Measurements from ENCODE around the gene CELF4.

The CELF4 gene

GRCh38 chr18:37315935-37316334, 249.7 kb downstream of the CELF4 start:
- H3K27ac ChIP-seq: no peak overlapping the region
- no peak for TF ChIP-seq CTCF (IDR thresholded peaks at IDR 0.05)
- DNase-seq (ENCODE audit: low spot score): no peak
- no peak overlapping the region for H3K4me3 ChIP-seq

DNA sequence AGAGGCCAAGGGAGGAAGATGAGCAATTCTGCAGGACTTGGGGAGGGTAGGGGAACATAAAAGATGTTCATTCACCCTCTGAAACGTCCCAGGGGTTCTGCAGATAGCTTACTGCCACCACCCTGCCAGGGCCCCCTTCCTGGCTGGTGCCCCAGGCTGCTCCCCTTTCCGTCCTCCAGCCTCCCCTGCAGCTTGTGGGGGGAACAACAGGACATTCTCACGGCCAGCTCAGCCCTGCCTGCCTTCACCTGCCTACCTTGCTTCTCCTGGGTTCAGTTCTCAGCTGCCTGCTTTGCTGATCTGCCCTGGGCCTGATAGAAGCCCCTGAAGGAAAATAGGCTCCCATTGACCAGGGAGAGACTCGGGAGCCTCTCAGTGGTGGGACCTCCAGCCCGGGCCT, 251.1 kb downstream of the CELF4 start:
- TF ChIP-seq CTCF (IDR thresholded peaks at IDR 0.05): no peak
- Histone ChIP-seq H3K27ac (no peak overlapping the region), H3K4me3 (no peak overlapping the region)
- no peak for DNase-seq (ENCODE audit: low spot score)

DNA sequence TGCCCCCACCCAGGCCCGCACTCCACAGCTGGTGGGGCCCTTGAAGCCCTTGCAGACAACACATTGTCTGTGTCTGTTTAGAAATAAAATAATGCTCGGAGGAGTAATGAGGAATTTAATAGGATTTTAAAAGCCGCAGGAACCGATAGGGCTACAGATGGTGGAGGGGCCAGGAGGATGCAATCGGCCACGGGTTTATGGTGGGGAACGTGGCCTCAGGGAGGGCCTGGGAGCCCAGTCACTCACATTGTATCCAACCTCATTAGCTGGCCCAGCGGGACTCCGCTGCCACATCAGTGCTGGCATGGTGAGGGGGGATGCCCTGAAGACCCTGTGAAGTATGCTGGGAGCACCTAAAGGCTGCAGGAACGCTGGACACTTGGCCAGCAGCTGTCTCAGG, 252.0 kb downstream of the CELF4 start:
- no peak for DNase-seq (ENCODE audit: low spot score)
- TF ChIP-seq CTCF (IDR thresholded peaks at IDR 0.05): no peak
- H3K4me3 ChIP-seq: no peak overlapping the region
- no peak overlapping the region for H3K27ac ChIP-seq

DNA sequence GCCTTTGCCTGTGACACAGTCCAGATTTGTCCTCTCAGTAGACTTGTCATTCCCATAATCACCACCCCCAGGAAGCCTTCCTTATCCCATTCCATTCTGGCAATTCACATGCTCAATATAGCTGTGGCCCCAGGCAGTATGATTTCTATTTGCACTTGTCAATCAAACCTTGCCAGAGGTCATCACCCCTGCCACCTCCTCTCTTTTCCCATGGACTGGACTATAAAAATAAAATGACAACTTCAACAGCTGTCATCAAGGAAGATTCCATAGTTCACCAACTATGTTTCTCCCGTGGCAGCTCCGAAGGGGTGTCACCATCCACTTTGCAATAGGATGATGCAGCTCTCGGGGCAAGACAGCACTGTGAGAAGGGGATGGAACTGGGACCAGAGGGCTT, 255.7 kb downstream of the CELF4 start:
- TF ChIP-seq CTCF (IDR thresholded peaks at IDR 0.05): no peak
- DNase-seq (ENCODE audit: low spot score): no peak
- no peak overlapping the region for H3K27ac ChIP-seq
- H3K4me3 ChIP-seq: no peak overlapping the region

GRCh38 chr18:37309059-37309458, 256.5 kb downstream of the CELF4 start:
- H3K27ac ChIP-seq: no peak overlapping the region
- H3K4me3 ChIP-seq: no peak overlapping the region
- no peak for DNase-seq (ENCODE audit: low spot score)
- no peak for TF ChIP-seq CTCF (IDR thresholded peaks at IDR 0.05)

- Histone ChIP-seq H3K4me3 (no peak overlapping the region), H3K27ac (no peak overlapping the region)
- DNase-seq (ENCODE audit: low spot score): no peak
- no peak for TF ChIP-seq CTCF (IDR thresholded peaks at IDR 0.05)
Measured at GRCh38 chr18:37307181-37307580, 258.4 kb downstream of the CELF4 start.

GRCh38 chr18:37306432-37306831, 259.2 kb downstream of the CELF4 start:
- TF ChIP-seq CTCF (IDR thresholded peaks at IDR 0.05): no peak
- H3K27ac ChIP-seq: no peak overlapping the region
- no peak overlapping the region for H3K4me3 ChIP-seq
- DNase-seq (ENCODE audit: low spot score): no peak

Data from coronary artery (tissue), 2 donors.